ENCODE measurements around the gene TCL1B.
A peak's percentile ranks its signal among the peaks of the same experiment; 100 is the strongest.

The TCL1B gene

GRCh38 chr14:95667249-95667693 lies 19.0 kb upstream of the TCL1B start:
- peak; percentile 46 to 86 for DNase-seq

DNA sequence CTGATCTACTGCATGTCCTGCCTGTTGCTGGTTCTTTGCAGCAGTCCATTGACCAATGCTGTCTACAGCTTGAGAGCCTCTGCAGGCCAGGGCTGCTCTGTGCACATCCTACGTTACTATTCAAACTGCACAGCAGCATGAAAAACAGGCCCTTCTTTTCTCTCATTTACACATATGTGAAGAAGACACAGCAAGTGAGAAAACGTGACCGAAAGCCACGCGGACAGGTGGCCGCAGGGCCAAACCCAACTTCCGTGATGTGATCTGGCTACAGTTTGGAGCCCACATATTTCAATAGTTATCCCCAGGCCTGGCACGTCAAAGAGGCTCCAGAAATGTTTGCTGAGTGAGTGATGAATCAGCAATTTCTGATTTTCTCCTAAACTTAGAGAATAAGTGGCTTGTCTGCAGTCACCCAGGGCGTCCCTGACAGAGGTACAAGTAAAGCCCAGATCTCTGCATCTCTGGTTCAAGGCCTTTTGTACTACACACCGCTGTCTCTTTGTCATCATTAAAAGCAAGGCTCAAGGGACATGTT lies 17.9 kb upstream of the TCL1B start:
- no peak for DNase-seq

GRCh38 chr14:95674613-95675012 lies 11.6 kb upstream of the TCL1B start:
- DNase-seq = no peak

DNA sequence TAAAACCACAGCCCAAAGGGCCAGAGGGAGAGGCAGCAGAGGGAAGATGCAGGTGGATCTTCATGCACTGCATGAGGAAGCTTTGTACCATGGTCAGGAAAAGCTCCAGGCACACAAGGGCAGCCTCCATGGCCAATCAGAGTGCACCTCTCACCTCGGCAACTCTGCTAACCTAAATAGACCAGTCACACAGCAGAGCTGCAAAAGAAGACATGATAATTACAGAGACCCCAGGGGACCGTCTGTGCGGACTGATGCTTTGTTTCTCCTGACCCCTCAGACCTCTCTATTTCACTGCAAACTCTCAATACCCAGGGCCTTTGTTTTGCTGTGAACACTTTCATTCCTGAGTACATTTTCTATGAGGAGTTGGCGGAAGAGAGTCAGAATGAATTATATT lies 10.7 kb upstream of the TCL1B start:
- DNase-seq = no peak

DNA sequence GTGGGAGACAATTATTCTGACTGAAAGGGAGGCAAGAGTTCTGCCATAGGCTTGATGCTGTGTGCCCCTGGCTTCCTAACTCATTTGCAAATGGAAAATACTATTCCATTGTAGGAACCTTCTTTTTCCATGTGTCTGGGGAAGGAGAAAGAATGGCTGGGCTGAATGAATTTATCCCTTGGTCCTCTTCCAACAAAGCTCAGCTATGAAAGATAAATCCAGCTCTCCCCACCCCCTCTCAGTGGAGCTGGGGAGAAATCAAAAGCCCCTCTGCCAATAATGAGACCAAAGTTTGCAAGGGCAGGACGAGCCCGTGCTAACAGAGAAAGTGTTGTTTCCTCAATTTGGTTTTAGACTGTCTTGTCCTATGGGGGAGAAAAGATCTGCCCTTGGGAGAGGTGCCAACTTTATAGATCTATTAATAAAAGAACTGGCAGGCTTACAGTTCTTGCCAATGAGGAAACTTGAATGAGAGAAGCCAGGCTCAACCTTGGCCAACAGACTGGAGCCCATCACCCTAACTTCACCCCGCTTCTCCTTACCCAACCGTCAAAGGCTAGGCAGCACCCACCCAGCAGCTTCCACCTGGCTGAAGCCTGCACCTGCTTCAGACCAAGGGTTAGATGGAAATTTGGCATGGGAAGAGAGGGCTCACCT lies 8.9 kb upstream of the TCL1B start:
- no peak for DNase-seq

DNA sequence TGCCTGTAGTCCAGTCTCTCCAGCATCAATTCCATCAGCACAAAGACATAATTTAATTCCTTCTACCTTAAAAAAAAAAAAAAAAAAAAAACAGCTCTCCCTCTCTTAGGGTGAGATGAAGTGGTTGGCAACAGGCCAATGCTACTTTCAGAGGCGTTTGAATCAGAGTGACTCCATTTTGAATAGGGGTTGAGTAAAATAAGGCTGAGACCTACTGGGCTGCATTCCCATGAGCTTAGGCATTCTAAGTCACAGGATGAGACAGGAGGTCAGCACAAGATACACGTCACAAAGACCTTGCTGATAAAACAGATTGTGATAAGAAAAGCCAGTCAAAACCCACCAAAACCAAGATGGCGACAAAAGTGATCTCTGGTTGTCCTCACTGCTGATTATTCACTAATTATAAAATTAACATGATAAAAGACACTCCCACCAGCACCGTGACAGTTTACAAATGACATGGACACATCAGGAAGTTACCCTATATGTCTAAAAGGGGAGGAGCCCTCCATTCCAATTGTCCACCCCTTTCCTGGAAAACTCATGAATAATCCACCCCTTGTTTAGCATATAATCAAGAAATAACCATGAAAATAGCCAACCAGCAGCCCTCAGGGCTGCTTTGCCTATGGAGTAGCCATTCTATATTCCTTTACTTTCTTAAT lies 6.9 kb upstream of the TCL1B start:
- peak in 1 of 2 experiments; percentile 11 for DNase-seq

- peak; percentile 64 to 90 for DNase-seq
These were observed 6.1 kb upstream of the TCL1B start for GRCh38 chr14:95679998-95680735.

DNA sequence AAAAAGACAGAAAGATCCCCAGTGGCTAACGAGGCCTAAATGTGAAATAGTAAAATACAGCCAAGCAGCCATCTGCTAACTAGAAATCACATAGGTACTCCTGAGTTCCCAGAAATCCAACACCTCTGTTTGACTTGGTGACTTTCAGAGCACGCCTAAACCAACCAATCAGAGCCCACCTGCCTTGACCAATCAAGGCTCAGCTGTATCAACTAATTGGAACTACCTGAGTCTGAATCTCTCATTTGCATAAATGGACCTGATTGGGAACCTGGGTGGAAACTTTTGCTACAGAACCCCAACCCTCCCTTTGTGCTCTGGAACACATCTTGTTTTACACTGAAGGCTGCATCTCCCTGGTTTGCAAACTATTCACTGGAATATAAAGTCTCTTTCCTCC lies 5.1 kb upstream of the TCL1B start:
- DNase-seq = no peak

DNA sequence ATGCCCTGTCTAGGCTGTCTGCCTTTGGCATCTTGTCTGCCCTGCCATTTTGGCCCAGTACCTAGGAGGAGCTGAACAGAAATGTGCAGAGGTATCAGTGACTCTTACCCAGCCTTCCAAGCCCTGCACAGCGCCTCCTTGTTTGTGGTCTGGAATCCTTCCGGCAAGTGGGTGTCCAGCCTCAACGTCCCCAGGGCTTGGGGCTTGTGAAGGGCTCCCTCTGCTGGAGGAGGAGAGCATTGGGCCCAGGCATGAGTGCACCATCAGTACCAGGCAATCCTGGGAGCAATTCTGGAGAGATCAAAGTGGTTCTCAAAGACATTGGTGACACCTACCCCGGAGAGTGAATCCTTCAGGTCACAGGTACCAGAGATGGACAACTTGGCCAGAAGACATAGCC lies 2.4 kb upstream of the TCL1B start:
- peak in 1 of 2 experiments; percentile 38 for DNase-seq

DNA sequence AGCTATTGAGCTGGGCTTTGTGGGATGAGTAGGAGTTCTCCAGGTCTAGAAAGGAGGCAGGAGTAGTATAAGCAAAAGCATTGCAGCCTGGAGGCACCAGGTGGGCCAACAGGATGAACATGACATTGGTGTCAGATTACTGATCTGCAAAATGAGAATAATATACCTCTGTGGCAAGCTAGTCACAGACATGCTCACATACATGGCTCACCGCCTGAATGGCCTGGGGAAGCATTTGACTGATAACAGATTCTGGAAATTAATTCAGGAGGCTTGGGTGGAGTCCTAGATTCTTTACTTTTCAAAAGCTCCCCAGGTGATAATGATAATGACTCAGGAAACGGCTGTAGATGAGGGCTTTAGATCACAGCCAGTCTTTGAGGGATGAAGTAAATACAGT lies 709 bp downstream of the TCL1B start:
- peak; percentile 37 to 80 for DNase-seq

DNA sequence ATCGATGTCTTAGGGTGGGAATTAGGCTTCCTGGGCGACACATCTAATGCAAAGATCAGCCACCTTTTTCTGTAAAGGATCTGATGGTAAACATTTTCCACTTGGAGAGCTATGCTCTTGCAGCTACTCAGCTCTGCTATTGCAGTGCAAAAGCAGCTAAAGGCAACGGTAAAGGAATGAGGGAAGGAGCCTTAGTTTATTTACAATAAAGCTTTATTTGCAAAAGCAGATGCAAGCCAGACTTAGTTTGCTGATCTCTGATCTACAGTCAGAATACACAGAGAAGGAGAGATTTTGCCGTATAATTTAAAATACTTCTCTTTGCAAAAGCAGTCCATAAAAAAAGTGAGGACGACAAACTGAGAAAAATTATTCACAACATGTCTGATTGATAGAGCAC lies 3.2 kb downstream of the TCL1B start:
- no peak for DNase-seq

DNA sequence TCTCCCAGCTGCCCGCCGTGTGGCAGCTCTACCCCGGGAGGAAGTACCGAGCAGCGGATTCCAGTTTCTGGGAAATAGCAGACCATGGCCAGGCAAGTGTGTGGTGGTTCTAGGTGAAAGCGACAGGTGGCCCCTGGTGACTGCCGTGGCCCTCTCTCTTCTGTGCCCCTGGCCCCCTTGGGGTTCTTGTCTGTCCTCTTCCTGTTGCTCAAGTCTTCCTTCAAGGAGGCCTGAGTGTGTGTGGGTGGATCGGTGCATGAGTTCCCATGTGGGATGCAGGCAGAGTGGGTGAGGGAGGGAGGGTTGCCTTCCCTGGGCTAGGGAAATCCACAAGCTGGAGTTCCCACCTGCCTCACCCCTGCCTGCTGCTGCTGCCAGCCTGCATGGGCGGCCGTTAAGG lies 4.6 kb downstream of the TCL1B start:
- DNase-seq = no peak

DNA sequence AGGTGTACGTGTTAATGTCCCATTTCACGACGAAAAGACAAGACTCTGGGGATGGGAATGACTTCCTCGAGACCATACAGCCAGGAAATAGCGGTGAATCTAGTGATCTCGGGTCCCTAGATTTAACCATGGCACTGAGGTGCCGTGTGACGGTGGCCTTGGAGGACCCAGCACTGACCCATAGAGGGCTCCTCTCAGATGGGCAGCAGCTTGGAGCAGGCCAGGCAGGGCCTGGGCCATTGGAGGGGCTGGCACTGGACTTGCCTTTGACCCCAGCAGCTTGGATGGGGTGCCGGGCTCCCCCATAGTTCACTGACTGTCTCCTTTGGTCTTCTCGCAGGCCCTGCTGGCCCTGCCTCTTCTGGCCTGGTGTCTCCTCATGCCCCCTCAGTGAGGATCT lies 5.4 kb downstream of the TCL1B start:
- DNase-seq = no peak

DNA sequence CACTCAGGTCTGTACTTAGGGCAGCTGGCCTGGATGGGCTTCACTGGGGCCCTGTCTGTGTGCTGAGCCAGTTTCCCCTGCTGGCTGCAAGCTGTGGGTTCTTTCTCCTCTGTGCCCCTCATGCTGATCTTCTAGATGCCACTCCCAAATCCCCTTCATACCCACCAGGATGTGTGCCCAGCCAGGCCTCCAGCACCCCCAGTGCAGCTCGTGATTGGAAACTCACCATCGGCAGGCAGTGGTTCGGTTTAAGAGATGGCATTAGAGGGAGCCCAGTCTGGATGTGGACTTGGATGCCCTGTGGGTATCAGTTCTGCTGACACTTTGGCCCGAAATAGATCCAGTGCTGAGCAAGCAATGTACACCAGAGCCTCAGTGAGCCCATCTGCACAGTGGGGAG lies 5.9 kb downstream of the TCL1B start:
- DNase-seq = no peak

GRCh38 chr14:95695051-95695450 lies 8.8 kb downstream of the TCL1B start:
- no peak for DNase-seq

DNA sequence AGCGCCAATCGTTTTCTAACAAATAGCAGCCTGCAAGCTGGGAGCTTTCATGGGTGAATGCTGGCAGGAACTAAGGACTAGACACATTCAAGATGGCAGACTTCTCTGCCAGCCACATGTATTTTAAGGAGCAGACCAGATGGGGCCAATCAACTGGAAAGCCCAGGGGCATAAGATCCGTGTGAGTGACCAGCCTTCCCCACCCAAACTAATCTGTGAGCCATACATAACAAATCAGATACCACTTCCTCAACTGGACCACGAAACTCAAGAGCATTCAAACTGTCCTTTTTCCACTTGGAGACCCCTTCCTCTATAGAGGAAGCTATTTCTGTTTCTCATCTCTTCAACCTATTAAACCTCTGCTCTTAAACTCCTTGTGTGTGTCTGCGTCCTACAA lies 9.7 kb downstream of the TCL1B start:
- DNase-seq = no peak

GRCh38 chr14:95696741-95697140 lies 10.5 kb downstream of the TCL1B start:
- DNase-seq = no peak

DNA sequence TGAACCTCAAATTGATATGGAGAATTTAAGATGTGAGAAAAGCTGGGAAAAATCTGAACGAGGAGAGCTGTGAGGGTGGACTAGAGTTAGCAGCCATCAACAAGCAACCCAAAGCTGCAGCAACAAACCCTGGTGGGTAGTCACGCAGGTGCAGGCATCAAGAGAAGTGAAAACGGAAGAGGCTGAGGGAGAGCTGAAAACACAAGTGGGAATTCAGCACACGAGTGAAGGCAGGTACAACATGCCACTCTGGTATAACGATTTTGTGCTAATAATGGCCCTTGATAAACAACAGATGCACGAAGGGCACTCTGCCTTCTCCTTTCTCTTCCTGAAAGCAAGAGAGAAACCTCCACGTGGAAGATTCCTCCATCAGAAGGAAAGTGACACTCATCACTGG lies 11.5 kb downstream of the TCL1B start:
- no peak for DNase-seq

- no peak for DNase-seq
These were observed 12.1 kb downstream of the TCL1B start for GRCh38 chr14:95698287-95698686.

GRCh38 chr14:95699412-95699811 lies 13.2 kb downstream of the TCL1B start:
- no peak for DNase-seq

DNA sequence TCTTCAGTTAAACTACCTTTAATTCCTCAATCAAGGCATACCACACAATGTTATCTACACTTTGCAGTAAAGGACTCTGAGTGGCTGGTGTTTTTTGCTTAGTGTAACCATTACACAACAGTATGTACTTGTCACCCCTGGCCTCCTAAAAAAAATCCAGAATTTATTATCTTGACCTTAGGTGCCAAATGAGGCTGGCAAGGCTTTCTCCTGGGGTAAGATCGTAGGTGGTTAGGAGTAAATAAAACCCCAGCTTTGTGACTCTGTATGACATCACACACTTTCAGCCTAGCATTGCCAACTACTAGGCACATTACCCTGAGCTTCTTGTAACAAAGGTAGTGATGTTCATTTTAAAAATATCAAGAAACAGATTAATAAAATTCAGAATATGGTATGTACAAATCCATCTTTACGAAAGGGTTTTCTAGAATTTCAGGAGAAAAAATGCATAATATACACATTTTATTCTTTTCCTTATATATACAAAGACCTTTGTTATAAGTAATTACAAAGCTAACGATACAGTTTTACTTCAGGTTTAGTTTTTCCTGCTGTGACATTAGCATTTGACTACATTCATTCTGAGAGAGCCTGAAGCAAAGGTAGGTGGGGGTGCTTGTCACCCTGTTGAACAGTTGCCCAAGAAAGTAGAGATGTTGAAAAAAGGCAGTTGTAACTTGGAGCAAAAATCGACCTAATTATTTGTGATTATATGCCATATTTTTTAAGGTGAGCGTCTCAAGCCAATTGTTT lies 14.2 kb downstream of the TCL1B start:
- DNase-seq = peak in 1 of 2 experiments; percentile 21

GRCh38 chr14:95701846-95702221 lies 15.6 kb downstream of the TCL1B start:
- no peak for DNase-seq

- DNase-seq = no peak
These were observed 17.1 kb downstream of the TCL1B start for GRCh38 chr14:95703341-95703740.

Measured in NCI-H2081 (cell line).